Smooth muscle cell (in vitro differentiated cells): ENCODE data around the gene ZFYVE16. TPM values are rescaled to one million over a fixed set of nuclear protein-coding genes. Genes with fewer than 3 reads are reported as not detected.

Source experiments
- DNase-seq: peaks from one replicate; lab custom pipeline; 2025; ENCODE audit not compliant: unreplicated experiment; lab: John Stamatoyannopoulos, UW
- H2AFZ ChIP-seq: fragments of 200-600 bp; sonication (generic); 2 replicates; pipeline ENCODE4 v1.6.0; 2016; ENCODE audit warnings: antibody characterized with exemption, low read depth, mild to moderate bottlenecking
- H3F3A ChIP-seq: fragments of 200-600 bp; sonication (generic); 2 replicates; pipeline ENCODE4 v1.6.0; 2017; ENCODE audit warnings: antibody characterized with exemption, low read depth
- H3K27ac ChIP-seq: fragments of 200-600 bp; sonication (generic); 2 replicates; pipeline ENCODE4 v1.5.1; 2016; ENCODE audit warnings: low read depth, mild to moderate bottlenecking
- H3K27me3 ChIP-seq: fragments of 200-600 bp; sonication (generic); 2 replicates; pipeline ENCODE4 v1.6.1; 2016; ENCODE audit warnings: low read depth, mild to moderate bottlenecking
- H3K36me3 ChIP-seq: fragments of 200-600 bp; sonication (generic); 2 replicates; pipeline ENCODE4 v1.5.1; 2016; ENCODE audit warnings: low read depth
- H3K4me1 ChIP-seq: fragments of 200-600 bp; sonication (generic); 2 replicates; pipeline ENCODE4 v1.5.1; 2016; ENCODE audit warnings: low read depth
- H3K4me2 ChIP-seq: fragments of 200-600 bp; sonication (generic); 2 replicates; pipeline ENCODE4 v1.6.0; 2016; ENCODE audit warnings: mild to moderate bottlenecking
- H3K4me3 ChIP-seq: fragments of 200-600 bp; sonication (generic); 2 replicates; pipeline ENCODE4 v1.5.1; 2016; ENCODE audit warnings: mild to moderate bottlenecking
- H3K79me2 ChIP-seq: fragments of 200-600 bp; sonication (generic); 2 replicates; pipeline ENCODE4 v1.6.0; 2016; ENCODE audit warnings: low read depth, mild to moderate bottlenecking
- H3K9ac ChIP-seq: fragments of 200-600 bp; sonication (generic); 2 replicates; pipeline ENCODE4 v1.6.0; 2016; ENCODE audit warnings: low read depth
- H3K9me3 ChIP-seq: fragments of 200-600 bp; sonication (generic); replicated peaks from 2 replicates; pipeline ENCODE4 v1.5.1; 2016; ENCODE audit warnings: low read depth
- H4K20me1 ChIP-seq: fragments of 200-600 bp; sonication (generic); 2 replicates; pipeline ENCODE4 v1.6.0; 2016; ENCODE audit warnings: low read depth
- WGBS: methylation state at CpG from one replicate; pipeline ENCODE4 v1.1.7; 2016; ENCODE audit warnings: low lambda C conversion rate; 5-methylcytosine and 5-hydroxymethylcytosine counted together
- polyA plus RNA-seq: library from polyadenylated mRNA; unstranded; fragments of >200 nt; fragmentation: Nextera tagmentation; extraction: Ambion mirVana; gene quantifications from 2 replicates; pipeline ENCODE4 v1.2.1, GENCODE V29; 2016
- total RNA-seq: library from RNA; depleted of rRNA; stranded (reverse); fragments of >200 nt; gene quantifications from 2 replicates; pipeline ENCODE4 v1.2.3, GENCODE V29; 2014
- TF ChIP-seq, protein P1 (sequence below): fragments of 200-600 bp; sonication (generic); IDR thresholded peaks from 2 replicates; pipeline ENCODE4 v1.5.1; 2017; ENCODE audit warnings: borderline replicate concordance, mild to moderate bottlenecking, antibody characterized with exemption; ENCODE audit not compliant: insufficient read depth, poor library complexity, severe bottlenecking

Gene ZFYVE16
- total and polyA plus RNA-seq, 2 experiments from 2014 or later = 16.5 to 40.9 TPM

DNA sequence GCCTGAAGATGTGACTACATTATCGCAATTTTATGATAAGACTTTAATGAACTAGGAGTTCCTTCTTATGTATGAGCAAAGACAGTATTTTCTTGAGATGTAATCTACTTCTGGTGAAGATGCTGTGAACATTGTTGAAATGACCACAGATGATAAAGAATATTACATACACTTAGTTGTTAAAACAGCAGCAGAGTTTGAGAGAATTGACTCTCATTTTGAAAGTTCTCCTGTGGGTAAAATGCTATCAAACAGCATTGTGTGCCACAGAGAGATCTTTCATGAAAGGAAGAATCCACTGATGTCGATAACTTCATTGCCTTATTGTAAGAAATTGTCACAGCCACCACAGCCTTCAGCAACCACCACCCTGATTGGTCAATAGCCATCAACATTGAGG lies 88.0 kb downstream of the ZFYVE16 start:
- Histone ChIP-seq H2AFZ (no peak overlapping the region), H3K4me1 (no peaks in the 10 kb centered on the region), H3K79me2 (no peaks in the 10 kb centered on the region), H3K4me2 (no peak overlapping the region), H3F3A (no peaks in the 10 kb centered on the region), H3K4me3 (no peak overlapping the region), H3K9ac (no peak overlapping the region), H4K20me1 (no peaks in the 10 kb centered on the region), H3K9me3 (no peaks in the 10 kb centered on the region), H3K27me3 (no peaks in the 10 kb centered on the region), H3K27ac (no peak overlapping the region), H3K36me3 (no peaks in the 10 kb centered on the region)
- TF ChIP-seq, protein P1, sequence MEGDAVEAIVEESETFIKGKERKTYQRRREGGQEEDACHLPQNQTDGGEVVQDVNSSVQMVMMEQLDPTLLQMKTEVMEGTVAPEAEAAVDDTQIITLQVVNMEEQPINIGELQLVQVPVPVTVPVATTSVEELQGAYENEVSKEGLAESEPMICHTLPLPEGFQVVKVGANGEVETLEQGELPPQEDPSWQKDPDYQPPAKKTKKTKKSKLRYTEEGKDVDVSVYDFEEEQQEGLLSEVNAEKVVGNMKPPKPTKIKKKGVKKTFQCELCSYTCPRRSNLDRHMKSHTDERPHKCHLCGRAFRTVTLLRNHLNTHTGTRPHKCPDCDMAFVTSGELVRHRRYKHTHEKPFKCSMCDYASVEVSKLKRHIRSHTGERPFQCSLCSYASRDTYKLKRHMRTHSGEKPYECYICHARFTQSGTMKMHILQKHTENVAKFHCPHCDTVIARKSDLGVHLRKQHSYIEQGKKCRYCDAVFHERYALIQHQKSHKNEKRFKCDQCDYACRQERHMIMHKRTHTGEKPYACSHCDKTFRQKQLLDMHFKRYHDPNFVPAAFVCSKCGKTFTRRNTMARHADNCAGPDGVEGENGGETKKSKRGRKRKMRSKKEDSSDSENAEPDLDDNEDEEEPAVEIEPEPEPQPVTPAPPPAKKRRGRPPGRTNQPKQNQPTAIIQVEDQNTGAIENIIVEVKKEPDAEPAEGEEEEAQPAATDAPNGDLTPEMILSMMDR = no peak
- WGBS = 97% methylated on average over 2 of the region's 2 CpGs
- no peak for DNase-seq

DNA sequence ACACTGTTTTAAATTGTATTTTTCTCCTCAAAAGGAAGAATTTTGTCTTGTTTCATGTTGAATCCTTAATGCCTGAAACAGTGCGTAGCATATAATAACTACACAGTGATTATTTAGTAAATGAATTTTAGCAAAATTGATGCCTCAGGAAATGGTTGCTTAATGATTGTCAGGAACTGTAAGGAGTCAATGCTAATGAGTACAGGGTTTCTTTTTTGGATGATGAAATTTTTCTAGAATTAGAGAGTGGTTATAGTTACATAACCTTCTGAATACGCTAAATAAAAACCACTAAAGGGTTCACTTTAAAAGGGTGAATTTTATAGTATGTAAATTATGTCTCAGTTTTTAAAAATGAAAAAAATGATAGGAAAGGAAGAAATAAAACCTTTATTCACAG lies 94.9 kb downstream of the ZFYVE16 start:
- H3K4me3 ChIP-seq = no peak overlapping the region
- H3K79me2 ChIP-seq = no peaks in the 10 kb centered on the region
- H3F3A ChIP-seq = no peaks in the 10 kb centered on the region
- no peaks in the 10 kb centered on the region for H3K27me3 ChIP-seq
- no peak for DNase-seq
- no peak overlapping the region for H3K27ac ChIP-seq
- H4K20me1 ChIP-seq = no peaks in the 10 kb centered on the region
- no peak overlapping the region for H3K9ac ChIP-seq
- TF ChIP-seq, protein P1 = no peak
- H3K9me3 ChIP-seq = no peaks in the 10 kb centered on the region
- no peaks in the 10 kb centered on the region for H3K4me1 ChIP-seq
- no peak overlapping the region for H3K4me2 ChIP-seq
- no peaks in the 10 kb centered on the region for H3K36me3 ChIP-seq
- H2AFZ ChIP-seq = no peak overlapping the region
- WGBS = 99% methylated on average over 2 of the region's 2 CpGs

DNA sequence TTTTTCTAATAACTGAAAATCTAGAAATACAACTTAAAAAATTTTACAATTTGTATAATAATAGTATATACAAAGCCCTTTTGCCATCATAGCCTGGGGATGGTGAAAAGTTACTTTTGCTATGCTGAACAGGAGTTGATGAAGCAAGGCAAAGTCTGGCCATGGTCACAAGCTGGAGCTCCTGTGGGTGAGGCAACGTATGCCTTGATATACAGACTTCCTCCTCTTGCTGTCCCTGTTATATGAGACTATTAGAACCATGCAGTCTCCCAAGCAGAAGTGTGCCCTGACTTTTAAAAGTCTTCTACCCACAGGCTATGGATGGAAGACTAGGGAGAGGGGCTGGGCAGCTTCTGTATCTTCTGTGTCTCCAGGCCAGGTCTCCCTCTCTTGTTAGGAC lies 95.8 kb downstream of the ZFYVE16 start:
- Histone ChIP-seq H3F3A (no peaks in the 10 kb centered on the region), H3K4me2 (no peak overlapping the region), H3K27me3 (no peaks in the 10 kb centered on the region), H3K4me3 (no peak overlapping the region), H4K20me1 (no peaks in the 10 kb centered on the region), H3K9ac (no peak overlapping the region), H3K27ac (no peak overlapping the region), H3K9me3 (no peaks in the 10 kb centered on the region), H3K79me2 (no peaks in the 10 kb centered on the region), H3K36me3 (no peaks in the 10 kb centered on the region), H2AFZ (no peak overlapping the region), H3K4me1 (no peaks in the 10 kb centered on the region)
- TF ChIP-seq, protein P1 = no peak
- WGBS = 96% methylated on average over 1 of the region's 1 CpG
- no peak for DNase-seq

DNA sequence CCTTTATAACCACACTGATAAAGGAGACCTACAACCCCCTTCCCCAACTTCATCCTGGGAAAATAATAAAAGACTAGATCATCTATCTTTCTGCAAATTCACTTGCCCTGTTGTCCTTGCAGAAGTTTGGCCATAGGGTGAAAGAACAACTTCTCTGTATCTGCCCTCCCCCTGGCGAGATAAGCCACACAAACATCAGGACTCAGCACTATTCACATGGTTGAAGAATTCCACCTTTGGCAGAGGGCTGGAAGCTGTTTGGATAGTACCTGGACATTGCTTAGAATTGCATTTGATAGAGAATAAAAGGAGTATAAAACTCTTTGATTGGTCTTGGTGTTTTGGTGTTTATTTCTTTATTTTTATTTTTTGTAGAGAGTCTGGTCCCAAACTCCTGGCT lies 97.0 kb downstream of the ZFYVE16 start:
- Histone ChIP-seq H4K20me1 (no peaks in the 10 kb centered on the region), H3K4me1 (no peaks in the 10 kb centered on the region), H3K9ac (no peak overlapping the region), H3F3A (no peaks in the 10 kb centered on the region), H3K36me3 (no peaks in the 10 kb centered on the region), H3K27ac (no peak overlapping the region), H3K4me3 (no peak overlapping the region), H2AFZ (no peak overlapping the region), H3K4me2 (no peak overlapping the region), H3K27me3 (no peaks in the 10 kb centered on the region), H3K79me2 (no peaks in the 10 kb centered on the region), H3K9me3 (no peaks in the 10 kb centered on the region)
- TF ChIP-seq, protein P1 = no peak
- 95% methylated on average over 1 of the region's 1 CpG for WGBS
- DNase-seq = no peak
